SK-N-SH (cell line): Measurements from ENCODE around the gene SIAH3. TPM values are rescaled to one million over a fixed set of nuclear protein-coding genes. Genes with fewer than 3 reads are reported as not detected.

Experiments
- CTCF ChIA-PET: fragments of 300-600, 350-600 bp; formaldehyde crosslinking; extraction: SDS; loops from one replicate; lab custom pipeline; 2021; lab: Yijun Ruan, JAX
- POLR2A ChIA-PET: fragments of 350-600 bp; sonication (Branson Sonifier 250); formaldehyde crosslinking; extraction: SDS; loops from one replicate; lab custom pipeline; 2020; ENCODE audit warnings: antibody characterized with exemption, inconsistent platforms; lab: Yijun Ruan, JAX
- DNase-seq: peaks from one replicate; pipeline ENCODE4 v3.0.0; 2012
- H2AFZ ChIP-seq: fragments of 200-600 bp; sonication (generic); 2 replicates; pipeline ENCODE4 v1.8.1; 2016; ENCODE audit warnings: antibody characterized with exemption, mild to moderate bottlenecking, low read depth
- H3F3A ChIP-seq: fragments of 200-600 bp; sonication (generic); replicated peaks from 2 replicates; pipeline ENCODE3; 2016; ENCODE audit warnings: antibody characterized with exemption, mild to moderate bottlenecking; ENCODE audit not compliant: insufficient read depth
- H3K27ac ChIP-seq, 2 experiments: fragments of 200-500 bp in 1 of 2; fragments of 200-600 bp in 1 of 2; sonication (Bioruptor generic) in 1 of 2; sonication (generic), shearing (Covaris generic) in 1 of 2; 2 replicates each; pipeline versions ENCODE4 v1.5.1 to v1.6.1; 2014 to 2016; ENCODE audit warnings: low read depth in 2 of 2, inconsistent platforms in 1 of 2, low read length in 1 of 2, mild to moderate bottlenecking in 1 of 2, mixed read lengths in 1 of 2
- H3K27me3 ChIP-seq: fragments of 200-600 bp; sonication (generic), shearing (Covaris generic); 2 replicates; pipeline ENCODE4 v1.6.1; 2016; ENCODE audit warnings: mixed run types; ENCODE audit not compliant: insufficient read depth
- H3K36me3 ChIP-seq, 2 experiments: fragments of 200-500 bp in 1 of 2; fragments of 200-600 bp in 1 of 2; sonication (Bioruptor generic) in 1 of 2; sonication (generic) in 1 of 2; replicated peaks in 1 of 2; 2 replicates each; pipeline versions ENCODE3 to v1.5.1; 2014 to 2016; ENCODE audit warnings: low read length in 1 of 2, mild to moderate bottlenecking in 1 of 2; ENCODE audit not compliant: insufficient read depth in 2 of 2, control insufficient read depth in 1 of 2
- H3K4me1 ChIP-seq, 2 experiments: fragments of 200-500 bp in 1 of 2; fragments of 200-600 bp in 1 of 2; sonication (Bioruptor generic) in 1 of 2; sonication (generic), shearing (Covaris generic) in 1 of 2; 2 replicates each; pipeline versions ENCODE4 v1.5.1 to v1.6.1; 2014 to 2016; ENCODE audit warnings: low read depth in 1 of 2, low read length in 1 of 2, mixed run types in 1 of 2; ENCODE audit not compliant: insufficient read depth in 2 of 2, control insufficient read depth in 1 of 2
- H3K4me2 ChIP-seq: fragments of 200-600 bp; sonication (generic), shearing (Covaris generic); 2 replicates; pipeline ENCODE4 v1.6.1; 2017; ENCODE audit warnings: mixed run types
- H3K4me3 ChIP-seq, 2 experiments: fragments of 200-500 bp in 1 of 2; fragments of 200-600 bp in 1 of 2; sonication (Bioruptor generic) in 1 of 2; sonication (generic), shearing (Covaris generic) in 1 of 2; 2 replicates each; pipeline versions ENCODE4 v1.5.1 to v1.8.1; 2014 to 2016; ENCODE audit warnings: low read depth in 2 of 2, inconsistent platforms in 1 of 2, low read length in 1 of 2, mild to moderate bottlenecking in 1 of 2, mixed read lengths in 1 of 2, moderate library complexity in 1 of 2
- H3K79me2 ChIP-seq: fragments of 200-600 bp; sonication (generic); 2 replicates; pipeline ENCODE4 v1.8.1; 2017; ENCODE audit warnings: mild to moderate bottlenecking; ENCODE audit not compliant: insufficient read depth
- H3K9ac ChIP-seq: fragments of 200-600 bp; sonication (generic); 2 replicates; pipeline ENCODE4 v1.6.1; 2017; ENCODE audit warnings: mixed run types
- H3K9me2 ChIP-seq: fragments of 200-600 bp; sonication (generic); 2 replicates; pipeline ENCODE4 v1.6.1; 2017; ENCODE audit warnings: mixed run types
- H3K9me3 ChIP-seq: fragments of 200-600 bp; sonication (generic); 2 replicates; pipeline ENCODE4 v1.6.1; 2017; ENCODE audit warnings: mixed run types, mild to moderate bottlenecking, moderate library complexity
- H4K20me1 ChIP-seq: fragments of 200-600 bp; sonication (generic); 2 replicates; pipeline ENCODE4 v1.6.1; 2017; ENCODE audit warnings: mild to moderate bottlenecking, mixed run types; ENCODE audit not compliant: insufficient read depth
- EZH2phosphoT487 ChIP-seq: fragments of 200-600 bp; sonication (generic); IDR thresholded peaks from 2 replicates; pipeline ENCODE4 v1.6.1; 2017; ENCODE audit warnings: low read depth, mixed run types, mild to moderate bottlenecking, antibody characterized with exemption, moderate library complexity, borderline replicate concordance
- GABPA ChIP-seq: IDR thresholded peaks from 2 replicates; pipeline ENCODE4 v1.4.0; 2012; ENCODE audit warnings: low read depth, mild to moderate bottlenecking
- GATA2 ChIP-seq: sonication (generic); formaldehyde crosslinking; IDR thresholded peaks from 2 replicates; pipeline ENCODE4 v1.5.0; 2020; ENCODE audit warnings: mild to moderate bottlenecking, missing genetic modification reagents
- JUND ChIP-seq: IDR thresholded peaks from 2 replicates; pipeline ENCODE4 v1.4.0; 2012
- MAX ChIP-seq: IDR thresholded peaks from 2 replicates; pipeline ENCODE4 v1.4.0; 2012; ENCODE audit warnings: low read depth
- MEF2A ChIP-seq: IDR thresholded peaks from 2 replicates; pipeline ENCODE4 v1.4.0; 2012; ENCODE audit warnings: low read depth, borderline replicate concordance
- MXI1 ChIP-seq: IDR thresholded peaks from 2 replicates; pipeline ENCODE4 v1.6.1; 2012; ENCODE audit warnings: mild to moderate bottlenecking, low read depth, low read length, improper control_type of control experiment
- NRF1 ChIP-seq: IDR thresholded peaks from 2 replicates; pipeline ENCODE4 v1.6.1; 2012; ENCODE audit warnings: low read depth, mild to moderate bottlenecking, low read length
- POLR2AphosphoS5 ChIP-seq: IDR thresholded peaks from 2 replicates; pipeline ENCODE4 v1.6.1; 2012; ENCODE audit warnings: low read depth, low read length
- RXRA ChIP-seq: IDR thresholded peaks from 2 replicates; pipeline ENCODE4 v1.4.0; 2012; ENCODE audit warnings: low read depth, mild to moderate bottlenecking, borderline replicate concordance
- SIN3A ChIP-seq: IDR thresholded peaks from 2 replicates; pipeline ENCODE4 v1.6.1; 2012; ENCODE audit warnings: low read depth, mild to moderate bottlenecking, low read length, moderate library complexity, borderline replicate concordance
- USF1 ChIP-seq: IDR thresholded peaks from 2 replicates; pipeline ENCODE4 v1.4.0; 2012; ENCODE audit warnings: low read depth, borderline replicate concordance
- YY1 ChIP-seq: IDR thresholded peaks from 2 replicates; pipeline ENCODE4 v1.4.0; 2012; ENCODE audit warnings: low read depth, mild to moderate bottlenecking
- WGBS: methylation state at CpG from one replicate; pipeline ENCODE4 v1.1.6; 2017; ENCODE audit warnings: low lambda C conversion rate; 5-methylcytosine and 5-hydroxymethylcytosine counted together
- polyA plus RNA-seq, 3 experiments: library from polyadenylated mRNA; depleted of rRNA; stranded (reverse); fragments of >200 nt; gene quantifications; 2 replicates each; pipeline ENCODE4 v1.2.3, GENCODE V29; 2012
- TF ChIP-seq, protein P1 (sequence below): fragments of 150-350 bp; IDR thresholded peaks from 2 replicates; pipeline ENCODE4 v1.6.1; 2017; ENCODE audit warnings: antibody characterized with exemption, low read length, low read depth, borderline replicate concordance

SIAH3 gene
- polyA plus RNA-seq, 1 of the 3 experiments (the other 2 are of a cell fraction): 0.08 TPM

- H3K27me3 ChIP-seq: no peaks in the 10 kb centered on the region; the same call in 1 of the 2 replicates
- no peak for DNase-seq
Measured at GRCh38 chr13:45751885-45752284, 99.7 kb downstream of the SIAH3 start.

DNA sequence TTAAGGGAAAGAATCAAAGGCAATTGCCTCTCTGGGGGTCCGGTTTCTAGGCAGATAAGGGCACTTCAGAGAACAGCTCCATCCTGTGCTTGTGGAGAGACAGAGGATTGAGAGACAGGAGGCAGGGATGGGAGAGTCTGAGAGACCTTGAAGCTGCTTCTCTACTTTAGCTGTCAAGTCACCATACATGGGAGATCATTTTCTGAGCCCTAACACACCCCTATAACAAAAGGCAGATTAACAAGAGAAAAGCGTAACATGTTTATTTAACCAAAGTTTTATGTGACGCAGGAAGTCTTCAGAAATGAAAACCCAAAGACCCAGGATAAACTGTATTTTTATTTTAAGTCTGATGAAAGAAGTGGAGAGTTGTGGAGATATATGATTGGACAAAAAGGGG lies 101.0 kb downstream of the SIAH3 start:
- TF ChIP-seq MEF2A: no peak
- TF ChIP-seq, protein P1, sequence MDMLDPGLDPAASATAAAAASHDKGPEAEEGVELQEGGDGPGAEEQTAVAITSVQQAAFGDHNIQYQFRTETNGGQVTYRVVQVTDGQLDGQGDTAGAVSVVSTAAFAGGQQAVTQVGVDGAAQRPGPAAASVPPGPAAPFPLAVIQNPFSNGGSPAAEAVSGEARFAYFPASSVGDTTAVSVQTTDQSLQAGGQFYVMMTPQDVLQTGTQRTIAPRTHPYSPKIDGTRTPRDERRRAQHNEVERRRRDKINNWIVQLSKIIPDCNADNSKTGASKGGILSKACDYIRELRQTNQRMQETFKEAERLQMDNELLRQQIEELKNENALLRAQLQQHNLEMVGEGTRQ: no peak
- no peak for TF ChIP-seq YY1
- no peaks in the 10 kb centered on the region; a peak in 2 of 4 replicates for H3K4me1 ChIP-seq
- no peak for DNase-seq
- H3F3A ChIP-seq: no peaks in the 10 kb centered on the region
- no peaks in the 10 kb centered on the region for H3K36me3 ChIP-seq
- 66% methylated on average over 3 of the region's 3 CpGs for WGBS
- no peak overlapping the region for H3K27ac ChIP-seq
- no peaks in the 10 kb centered on the region for H4K20me1 ChIP-seq
- CTCF ChIA-PET: no interaction called here
- no peak overlapping the region for H3K4me2 ChIP-seq
- H3K27me3 ChIP-seq: no peaks in the 10 kb centered on the region; the same call in 1 of the 2 replicates
- no peak overlapping the region for H2AFZ ChIP-seq
- no peaks in the 10 kb centered on the region for H3K79me2 ChIP-seq
- no peaks in the 10 kb centered on the region for H3K9me2 ChIP-seq
- H3K9ac ChIP-seq: no peak overlapping the region
- POLR2A ChIA-PET: no interaction called here
- no peaks in the 10 kb centered on the region for H3K9me3 ChIP-seq
- H3K4me3 ChIP-seq: no peak overlapping the region

More at GRCh38 chr13:45751885-45752284, 99.7 kb downstream of the SIAH3 start:
- no peaks in the 10 kb centered on the region; a peak in 2 of 4 replicates for H3K4me1 ChIP-seq
- H4K20me1 ChIP-seq: no peaks in the 10 kb centered on the region
- H3K27ac ChIP-seq: no peak overlapping the region
- no peak overlapping the region for H3K4me2 ChIP-seq
- H3K9me3 ChIP-seq: no peaks in the 10 kb centered on the region
- ChIA-PET CTCF (interaction anchor here (0.6 kb wide), 1 partner anchor 13 kb away, joined by 3 read pairs; no protein-coding TSS in a partner anchor), POLR2A (no interaction called here)
- H3K4me3 ChIP-seq: no peak overlapping the region
- no peaks in the 10 kb centered on the region for H3F3A ChIP-seq
- no peak overlapping the region for H3K9ac ChIP-seq
- TF ChIP-seq MAX: no peak
- no peak for TF ChIP-seq NRF1
- no peak for TF ChIP-seq JUND
- TF ChIP-seq RXRA: no peak
- TF ChIP-seq MXI1: no peak
- TF ChIP-seq SIN3A: no peak
- TF ChIP-seq EZH2phosphoT487: no peak
- no peak for TF ChIP-seq POLR2AphosphoS5
- TF ChIP-seq GABPA: no peak
- TF ChIP-seq, protein P1: no peak
- no peak for TF ChIP-seq GATA2 (CRISPR knock-in tag)
- no peak for TF ChIP-seq USF1
- no peaks in the 10 kb centered on the region for H3K9me2 ChIP-seq
- no peak overlapping the region for H2AFZ ChIP-seq
- H3K79me2 ChIP-seq: no peaks in the 10 kb centered on the region
- no peaks in the 10 kb centered on the region for H3K36me3 ChIP-seq
